Measurements from ENCODE around the gene C14orf93. TPM values are rescaled to one million over a fixed set of nuclear protein-coding genes. Genes with fewer than 3 reads are reported as not detected.
A peak's percentile ranks its signal among the peaks of the same experiment; 100 is the strongest.

C14orf93 gene
- total RNA-seq, 1 experiment from 2014 or later = 8.2 TPM

GRCh38 chr14:22974530-22975313 lies 35.2 kb downstream of the C14orf93 start:
- Mint-ChIP-seq H3K4me3 (no peak overlapping the region), H3K27ac (peak overlapping the region in 1 of 3 experiments; percentile 79; a peak in 2 of 7 replicates)
- WGBS (ENCODE audit: extremely low coverage, insufficient read length, low lambda C conversion rate) = no CpG with 5 or more reads among the region's 9 CpGs

More at GRCh38 chr14:22974530-22975313, 35.2 kb downstream of the C14orf93 start:
- no peak overlapping the region for H3K27ac ChIP-seq (ENCODE audit: insufficient read length, low read depth, low read length)
- no peak for DNase-seq
- H3K9ac ChIP-seq (ENCODE audit: extremely low read depth, insufficient read length, low read length) = no peak overlapping the region
- Mint-ChIP-seq H3K9me3 (no peaks in the 10 kb centered on the region), H3K27me3 (ENCODE audit: low read depth) (no peaks in the 10 kb centered on the region; the same call in none of the 2 replicates), H3K36me3 (ENCODE audit: insufficient read depth in 1 of 3, low read depth in 3 of 3) (peaks cover 30 to 84% (median 80%) of the 10 kb centered on the region in 3 experiments; a peak in 6 of 7 replicates), H3K4me1 (peaks cover 39 to 50% of the 10 kb centered on the region in 2 experiments)
- H3T11ph ChIP-seq (ENCODE audit: low read length) = no peak overlapping the region
- no peak overlapping the region for H3K4ac ChIP-seq (ENCODE audit: low read depth, low read length)
- no peak overlapping the region for H4K8ac ChIP-seq (replicated peaks; ENCODE audit: insufficient read length, low read depth, low read length)
- no peak overlapping the region for H3K56ac ChIP-seq (ENCODE audit: insufficient read length, low read depth, low read length)
- no peak overlapping the region for H4K5ac ChIP-seq (ENCODE audit: insufficient read length, low read depth, low read length)
- peaks cover 20% of the 10 kb centered on the region for H3K4me1 ChIP-seq (ENCODE audit: insufficient read depth, low read length)
- H3K9me3 ChIP-seq (ENCODE audit: control insufficient read depth, low read depth, low read length) = no peaks in the 10 kb centered on the region
- no peaks in the 10 kb centered on the region for H3K79me1 ChIP-seq (ENCODE audit: insufficient read depth, low read depth, low read length, poor library complexity, severe bottlenecking)
- TF ChIP-seq CTCF (conservative IDR thresholded peaks at IDR 0.05) = no peak
- no peaks in the 10 kb centered on the region for H3K27me3 ChIP-seq (ENCODE audit: insufficient read depth, low read length)
- no peaks in the 10 kb centered on the region for H4K20me1 ChIP-seq (ENCODE audit: control insufficient read depth, insufficient read depth, insufficient read length)
- H3K79me2 ChIP-seq (ENCODE audit: insufficient read depth, low read length) = no peaks in the 10 kb centered on the region
- H2BK5ac ChIP-seq (ENCODE audit: insufficient read length, low read length) = no peak overlapping the region
- H2BK12ac ChIP-seq (ENCODE audit: insufficient read length, low read depth, low read length) = no peak overlapping the region
- H2AK5ac ChIP-seq (ENCODE audit: insufficient read length, low read length) = no peak overlapping the region
- H4K91ac ChIP-seq (ENCODE audit: insufficient read length, low read depth, low read length) = no peak overlapping the region
- H2BK15ac ChIP-seq (ENCODE audit: low read depth, low read length) = no peak overlapping the region
- H3K18ac ChIP-seq (ENCODE audit: insufficient read length, low read depth, low read length) = no peak overlapping the region
- H3K14ac ChIP-seq (ENCODE audit: insufficient read depth, low read length) = no peak overlapping the region
- H2BK120ac ChIP-seq (ENCODE audit: low read depth, low read length, poor library complexity, severe bottlenecking) = no peak overlapping the region
- no peaks in the 10 kb centered on the region for H3K23me2 ChIP-seq (ENCODE audit: insufficient read length, low read depth, low read length, poor library complexity, severe bottlenecking)
- no peak overlapping the region for H3K23ac ChIP-seq (ENCODE audit: insufficient read length, low read depth, low read length)
- no peak overlapping the region for H2BK20ac ChIP-seq (ENCODE audit: low read depth, low read length, poor library complexity, severe bottlenecking)
- no peak overlapping the region for H3K4me2 ChIP-seq (ENCODE audit: insufficient read depth, insufficient read length, low read length)
- no peak overlapping the region for H2AFZ ChIP-seq (ENCODE audit: low read length)

Data from H9 (cell line).